Measurements from ENCODE around the gene CCT7.
"Not testable (repeated sequence)": the region's sequence is repeated elsewhere in the genome, so short reads cannot be mapped to it uniquely, and the experiment has no call there.

CCT7 gene

GRCh38 chr2:73233932-73234832, at the start of gene CCT7:
CCT7 (plus strand) TSS chr2:73234308; CDS start chr2:73234379, 71 bp downstream.
- peak; percentile 90 for DNase-seq (ENCODE audit: low spot score)

GRCh38 chr2:73185965-73186364, 48.1 kb upstream of the CCT7 start:
- no peak for DNase-seq (ENCODE audit: low spot score)

GRCh38 chr2:73187549-73187948, 46.6 kb upstream of the CCT7 start:
- DNase-seq (ENCODE audit: low spot score): no peak

DNA sequence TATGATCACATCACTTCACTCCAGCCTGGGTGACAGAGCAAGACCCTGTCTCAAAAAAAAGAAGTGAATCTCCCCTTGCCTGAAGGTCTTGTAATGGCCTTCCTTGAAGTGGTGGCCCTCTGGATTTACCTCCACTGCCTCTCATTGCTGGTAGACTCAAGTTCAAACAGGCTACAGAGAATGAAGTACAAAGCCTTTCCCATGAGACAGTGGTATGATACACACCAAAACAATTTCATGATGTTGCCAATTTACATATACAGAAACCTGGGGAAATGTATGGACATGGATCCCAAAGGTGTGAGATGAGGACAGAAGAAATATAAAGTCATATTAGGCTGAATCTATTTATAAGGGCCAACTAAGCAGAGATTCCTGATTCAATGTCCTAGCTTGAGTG, 36.5 kb upstream of the CCT7 start:
- DNase-seq (ENCODE audit: low spot score): no peak

GRCh38 chr2:73200281-73200680, 33.8 kb upstream of the CCT7 start:
- DNase-seq (ENCODE audit: low spot score): not testable (repeated sequence)

DNA sequence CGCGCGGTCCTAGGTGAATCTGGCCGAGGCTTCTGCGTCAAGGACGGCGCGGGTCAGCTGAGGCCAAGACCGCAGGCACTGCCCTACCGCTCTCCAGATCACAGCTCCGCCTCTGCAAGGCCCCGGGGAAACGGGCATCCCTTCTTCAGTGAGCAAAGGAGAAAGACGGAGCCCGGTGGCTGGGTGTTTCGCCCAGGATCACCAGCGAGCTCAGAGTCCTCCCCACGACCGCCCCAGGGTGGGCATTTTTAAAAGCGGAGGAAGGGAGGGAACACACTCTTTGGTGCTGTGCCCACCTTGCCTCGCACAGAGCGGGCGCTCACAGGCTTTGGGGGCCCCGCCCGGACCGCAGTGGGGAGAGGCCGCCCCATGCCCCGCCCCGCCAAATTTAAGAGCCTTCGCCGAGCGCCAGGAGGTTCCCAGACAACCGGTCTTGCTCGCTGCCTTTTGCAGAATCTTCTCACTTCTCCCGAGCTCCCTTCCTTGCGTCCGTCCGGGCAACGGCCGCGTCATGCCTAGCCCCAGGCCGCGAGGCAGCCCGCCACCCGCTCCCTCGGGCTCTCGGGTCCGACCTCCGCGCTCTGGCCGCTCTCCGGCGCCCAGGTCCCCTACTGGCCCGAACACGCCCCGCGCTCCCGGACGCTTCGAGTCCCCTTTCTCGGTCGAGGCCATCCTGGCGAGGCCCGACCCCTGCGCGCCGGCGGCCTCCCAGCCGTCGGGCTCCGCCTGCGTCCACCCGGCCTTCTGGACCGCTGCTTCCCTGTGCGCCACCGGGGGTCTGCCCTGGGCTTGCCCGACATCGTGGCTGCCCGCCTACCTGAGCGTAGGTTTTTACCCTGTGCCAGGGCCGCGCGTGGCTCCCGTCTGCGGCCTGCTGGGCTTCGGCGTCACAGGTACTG, 31.7 kb upstream of the CCT7 start, which contains the start of gene NOTO:
Gene NOTO (plus strand): TSS at position 419 of the 899 bp plus-strand sequence. CDS start 93 bp downstream, at position 512.
- DNase-seq (ENCODE audit: low spot score): no peak

- no peak for DNase-seq (ENCODE audit: low spot score)
Observed at GRCh38 chr2:73203055-73203681, 30.9 kb upstream of the CCT7 start.

DNA sequence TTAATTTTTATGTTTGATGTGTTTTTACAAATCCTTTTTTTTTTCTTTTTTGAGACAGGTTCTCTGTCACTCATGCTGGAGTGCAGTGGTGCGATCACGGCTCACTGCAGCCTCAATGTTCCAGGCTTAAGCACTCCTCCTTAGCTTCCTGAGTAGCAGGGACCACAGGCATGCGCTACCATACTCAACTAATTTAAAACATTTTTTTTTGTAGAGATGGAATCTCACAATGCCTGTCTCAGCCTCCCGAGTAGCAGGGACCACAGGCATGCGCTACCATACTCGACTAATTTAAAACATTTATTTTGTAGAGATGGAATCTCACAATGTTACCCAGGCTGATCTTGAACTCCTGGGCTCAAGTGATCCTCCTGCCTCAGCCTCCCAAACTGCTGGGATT, 28.5 kb upstream of the CCT7 start:
- no peak for DNase-seq (ENCODE audit: low spot score)

- no peak for DNase-seq (ENCODE audit: low spot score)
Observed at GRCh38 chr2:73208258-73208657, 25.9 kb upstream of the CCT7 start.

GRCh38 chr2:73210019-73210418, 24.1 kb upstream of the CCT7 start:
- no peak for DNase-seq (ENCODE audit: low spot score)

- no peak for DNase-seq (ENCODE audit: low spot score)
Observed at GRCh38 chr2:73210696-73211095, 23.4 kb upstream of the CCT7 start.

GRCh38 chr2:73212098-73212447, 22.0 kb upstream of the CCT7 start:
- no peak for DNase-seq (ENCODE audit: low spot score)

GRCh38 chr2:73212448-73213176, 21.5 kb upstream of the CCT7 start:
- DNase-seq (ENCODE audit: low spot score): peak; percentile 85

DNA sequence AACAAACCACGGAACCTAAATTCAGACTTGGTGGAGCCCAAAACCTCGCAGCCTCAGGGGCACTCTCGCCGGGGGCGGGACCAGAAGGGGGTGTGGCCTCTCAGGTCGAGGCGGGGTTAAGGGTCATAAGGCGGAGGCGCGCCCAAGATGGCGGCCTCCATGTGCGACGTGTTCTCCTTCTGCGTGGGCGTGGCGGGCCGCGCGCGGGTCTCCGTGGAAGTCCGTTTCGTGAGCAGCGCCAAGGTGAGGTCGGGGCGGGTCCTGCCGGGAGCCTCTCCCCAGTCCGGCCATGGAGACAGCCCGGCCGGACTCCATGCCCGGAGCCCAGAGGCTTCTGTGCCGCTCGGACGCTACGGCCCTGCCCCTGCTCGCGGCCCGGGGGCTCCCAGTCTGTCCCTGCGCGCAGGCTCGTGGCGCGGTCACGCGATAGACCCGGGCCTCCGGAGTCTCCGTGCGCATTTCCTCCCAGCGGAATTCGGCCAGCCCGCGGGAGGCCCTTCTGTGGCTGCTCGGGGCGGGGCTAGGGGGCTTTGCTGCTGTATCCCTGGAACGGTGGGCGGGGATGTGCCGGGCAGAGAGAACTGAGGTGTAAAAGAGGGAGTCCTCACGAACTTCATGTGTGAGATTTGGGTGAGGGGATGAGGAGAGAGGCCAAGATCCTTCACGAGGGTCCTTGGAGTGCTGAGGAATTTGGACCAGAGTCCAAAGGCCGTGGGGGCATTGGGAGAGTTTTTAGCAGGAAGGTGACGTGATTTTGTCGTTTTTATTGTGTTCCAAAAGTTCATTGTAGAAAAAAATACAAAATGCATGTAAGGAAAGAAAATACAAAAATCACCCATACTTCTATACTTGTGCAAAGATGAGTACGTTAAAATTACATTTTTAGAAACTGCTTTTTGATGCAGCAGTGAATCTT, 19.7 kb upstream of the CCT7 start, which contains the start of gene SMYD5:
Gene SMYD5 (plus strand): TSS at position 126 of the 916 bp plus-strand sequence. CDS start 22 bp downstream, at position 148.
- DNase-seq (ENCODE audit: low spot score): peak; percentile 91

GRCh38 chr2:73215254-73215653, 18.9 kb upstream of the CCT7 start:
- DNase-seq (ENCODE audit: low spot score): no peak

- no peak for DNase-seq (ENCODE audit: low spot score)
Observed at GRCh38 chr2:73217160-73217559, 16.9 kb upstream of the CCT7 start.

GRCh38 chr2:73217826-73218225, 16.3 kb upstream of the CCT7 start:
- DNase-seq (ENCODE audit: low spot score): no peak

DNA sequence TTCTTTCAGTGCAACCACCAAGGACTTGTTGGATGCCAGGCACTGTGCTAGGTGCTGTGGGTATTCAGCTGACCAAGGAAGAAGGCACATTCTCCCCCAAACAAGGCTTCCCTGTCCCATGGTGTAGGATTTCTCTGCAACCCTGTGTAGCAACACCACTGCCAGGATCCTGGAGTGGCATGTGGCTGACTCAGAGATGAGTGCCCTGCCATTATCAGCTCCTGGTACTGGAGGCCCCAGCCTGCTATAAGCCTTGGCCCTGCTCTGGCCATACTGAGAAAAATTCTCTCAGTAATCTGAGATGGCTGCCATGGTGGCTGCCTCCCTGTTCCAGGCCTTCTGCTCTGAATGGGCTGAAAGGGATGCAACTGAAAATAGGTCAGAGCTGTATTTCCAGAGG, 15.8 kb upstream of the CCT7 start:
- no peak for DNase-seq (ENCODE audit: low spot score)

- no peak for DNase-seq (ENCODE audit: low spot score)
Observed at GRCh38 chr2:73223821-73224220, 10.3 kb upstream of the CCT7 start.

Measured in germinal center (tissue), 1 donor.